ENCODE data around the gene HLA-G.

- TF ChIP-seq CTCF (IDR thresholded peaks at IDR 0.05), result no peak
- TF ChIP-seq POLR2A (IDR thresholded peaks at IDR 0.05), result no peak
Observed at GRCh38 chr6:29864037-29864810, 36.6 kb downstream of the HLA-G start.
